Measurements from ENCODE around the gene COA3.

DNA sequence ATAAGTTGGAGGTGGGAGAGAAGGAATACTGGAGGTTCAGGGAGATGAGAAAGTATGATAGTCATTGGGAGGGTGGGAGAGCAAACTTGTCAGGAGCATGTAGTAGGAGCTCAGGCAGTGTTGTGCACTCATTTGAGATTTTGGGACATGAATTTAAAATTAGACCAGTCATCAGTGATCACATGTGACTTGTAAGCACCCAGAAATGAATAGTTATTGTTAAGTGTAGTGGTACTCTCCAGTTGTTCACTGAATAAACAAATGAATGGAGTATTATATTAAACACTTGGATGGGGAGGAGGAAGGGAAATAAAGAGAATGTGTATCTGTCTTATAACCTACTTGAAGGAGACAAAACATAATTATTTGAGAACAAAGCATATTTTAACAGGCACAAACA, 32.5 kb upstream of the COA3 start:
- TF ChIP-seq EZH2 (IDR thresholded peaks at IDR 0.05; ENCODE audit: low read length) = no peak
- TF ChIP-seq, protein P1, sequence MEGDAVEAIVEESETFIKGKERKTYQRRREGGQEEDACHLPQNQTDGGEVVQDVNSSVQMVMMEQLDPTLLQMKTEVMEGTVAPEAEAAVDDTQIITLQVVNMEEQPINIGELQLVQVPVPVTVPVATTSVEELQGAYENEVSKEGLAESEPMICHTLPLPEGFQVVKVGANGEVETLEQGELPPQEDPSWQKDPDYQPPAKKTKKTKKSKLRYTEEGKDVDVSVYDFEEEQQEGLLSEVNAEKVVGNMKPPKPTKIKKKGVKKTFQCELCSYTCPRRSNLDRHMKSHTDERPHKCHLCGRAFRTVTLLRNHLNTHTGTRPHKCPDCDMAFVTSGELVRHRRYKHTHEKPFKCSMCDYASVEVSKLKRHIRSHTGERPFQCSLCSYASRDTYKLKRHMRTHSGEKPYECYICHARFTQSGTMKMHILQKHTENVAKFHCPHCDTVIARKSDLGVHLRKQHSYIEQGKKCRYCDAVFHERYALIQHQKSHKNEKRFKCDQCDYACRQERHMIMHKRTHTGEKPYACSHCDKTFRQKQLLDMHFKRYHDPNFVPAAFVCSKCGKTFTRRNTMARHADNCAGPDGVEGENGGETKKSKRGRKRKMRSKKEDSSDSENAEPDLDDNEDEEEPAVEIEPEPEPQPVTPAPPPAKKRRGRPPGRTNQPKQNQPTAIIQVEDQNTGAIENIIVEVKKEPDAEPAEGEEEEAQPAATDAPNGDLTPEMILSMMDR (optimal IDR thresholded peaks at IDR 0.05 in 1 of 3, IDR thresholded peaks at IDR 0.05 in 1 of 3, conservative IDR thresholded peaks at IDR 0.05 in 1 of 3; ENCODE audit: extremely low read depth in 1 of 3, insufficient read depth in 2 of 3, low read length in 3 of 3) = no peak

Data from keratinocyte (primary cell).